D341Med (cell line): ENCODE results near the gene ATAD5.
"Not testable (repeated sequence)": the region's sequence is repeated elsewhere in the genome, so short reads cannot be mapped to it uniquely, and the experiment has no call there.

ENCODE experiments used
- DNase-seq: peaks from one replicate; pipeline ENCODE4 v3.0.0; 2012; ENCODE audit warnings: low spot score

ATAD5 gene

GRCh38 chr17:30910151-30910550 lies 78.4 kb downstream of the ATAD5 start:
- DNase-seq: not testable (repeated sequence)

DNA sequence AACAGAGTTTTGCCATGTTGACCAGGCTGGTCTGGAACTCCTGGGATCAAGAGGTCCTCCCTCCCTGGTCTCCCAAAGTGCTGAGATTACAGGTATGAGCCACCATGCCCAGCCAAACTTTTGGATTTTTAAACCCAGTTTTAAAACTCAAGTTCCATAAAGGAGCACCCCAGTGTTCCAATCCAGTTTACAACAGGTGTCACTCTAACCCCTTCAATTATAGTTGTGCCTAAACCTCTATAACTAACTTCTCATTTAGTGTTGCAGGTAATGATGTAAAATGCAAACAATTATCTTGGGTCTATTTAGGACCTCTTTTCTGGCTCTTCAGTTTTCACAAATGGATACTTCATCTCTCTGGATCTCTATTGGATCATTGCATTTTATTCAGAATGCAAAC lies 82.2 kb downstream of the ATAD5 start:
- no peak for DNase-seq

- DNase-seq: no peak
These were observed 84.3 kb downstream of the ATAD5 start for GRCh38 chr17:30915833-30916611.

DNA sequence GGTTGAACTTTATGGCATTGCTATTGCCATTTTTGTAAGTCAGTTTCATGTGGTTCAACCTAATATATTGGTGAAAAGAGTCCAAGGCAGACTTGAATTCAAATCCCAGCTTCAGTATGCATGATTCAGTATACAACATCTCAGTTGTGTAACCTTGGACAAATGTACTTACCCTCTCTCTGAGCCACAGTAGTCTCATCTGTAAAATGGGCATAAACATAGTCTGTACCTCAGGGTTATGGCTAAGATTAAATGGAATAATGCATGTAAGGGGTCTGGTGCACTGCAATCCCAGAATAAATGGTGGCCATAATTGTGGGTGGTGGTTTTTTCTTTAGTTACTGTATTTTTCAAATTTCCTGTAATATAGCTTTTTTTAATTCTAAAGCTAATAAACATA lies 85.3 kb downstream of the ATAD5 start:
- DNase-seq: no peak

DNA sequence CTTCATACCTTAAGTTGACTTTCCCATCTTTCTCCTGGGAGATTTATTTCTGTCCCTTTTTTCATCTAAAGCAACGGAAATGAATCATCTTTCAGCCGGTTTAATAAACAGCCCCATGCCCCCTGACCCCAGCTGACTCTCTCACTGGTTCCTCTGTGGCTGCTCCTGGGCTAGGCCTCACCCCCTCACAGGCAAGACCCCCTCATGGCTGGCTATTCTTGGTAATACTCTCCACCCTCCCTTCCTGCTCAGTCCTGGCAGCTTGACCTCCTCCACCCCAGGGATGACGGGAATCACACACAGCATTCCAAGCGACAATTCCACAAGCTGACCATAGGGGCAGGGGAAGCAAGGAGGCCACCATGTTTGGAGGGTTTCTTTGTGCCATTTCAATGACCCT lies 88.5 kb downstream of the ATAD5 start:
- DNase-seq: peak; percentile 31

DNA sequence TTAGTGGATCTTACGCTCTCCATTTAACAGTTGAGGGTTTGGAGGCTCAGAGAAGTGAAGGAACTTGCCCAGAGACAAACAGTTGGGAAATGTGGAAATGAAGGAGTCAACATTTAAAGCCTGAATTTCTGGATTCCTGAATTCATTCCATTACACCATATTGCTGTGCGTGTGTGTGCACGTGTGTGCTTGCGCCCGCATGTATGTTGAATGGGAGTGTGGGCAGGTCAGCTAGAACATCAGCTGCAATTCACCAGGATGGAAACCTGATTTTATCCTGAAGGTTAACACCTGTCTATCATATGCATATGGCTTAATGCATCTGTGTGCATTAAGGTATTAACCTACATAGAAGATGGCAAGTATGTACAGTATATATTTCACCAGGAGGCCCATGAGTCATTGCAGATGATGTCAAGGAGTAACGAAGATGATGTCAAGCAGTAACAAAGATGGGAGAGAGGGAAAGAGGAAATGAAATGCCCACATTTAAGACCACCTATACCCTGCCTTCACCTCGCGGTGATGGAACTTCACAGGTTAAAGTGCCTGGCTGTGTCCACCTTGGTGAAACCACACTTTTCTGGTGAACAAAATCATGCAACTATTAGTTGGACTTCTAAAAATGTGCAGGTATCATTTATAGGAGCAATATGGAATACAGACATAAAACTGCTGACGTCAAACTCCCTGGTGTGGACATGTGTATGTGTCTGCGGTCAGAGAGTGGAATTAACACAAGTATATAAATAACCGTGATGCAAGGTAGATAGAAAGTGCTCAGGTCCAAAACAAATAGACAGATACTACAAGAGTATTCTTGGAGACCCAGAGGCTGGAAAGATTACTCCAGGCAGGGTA lies 89.1 kb downstream of the ATAD5 start:
- DNase-seq: no peak

DNA sequence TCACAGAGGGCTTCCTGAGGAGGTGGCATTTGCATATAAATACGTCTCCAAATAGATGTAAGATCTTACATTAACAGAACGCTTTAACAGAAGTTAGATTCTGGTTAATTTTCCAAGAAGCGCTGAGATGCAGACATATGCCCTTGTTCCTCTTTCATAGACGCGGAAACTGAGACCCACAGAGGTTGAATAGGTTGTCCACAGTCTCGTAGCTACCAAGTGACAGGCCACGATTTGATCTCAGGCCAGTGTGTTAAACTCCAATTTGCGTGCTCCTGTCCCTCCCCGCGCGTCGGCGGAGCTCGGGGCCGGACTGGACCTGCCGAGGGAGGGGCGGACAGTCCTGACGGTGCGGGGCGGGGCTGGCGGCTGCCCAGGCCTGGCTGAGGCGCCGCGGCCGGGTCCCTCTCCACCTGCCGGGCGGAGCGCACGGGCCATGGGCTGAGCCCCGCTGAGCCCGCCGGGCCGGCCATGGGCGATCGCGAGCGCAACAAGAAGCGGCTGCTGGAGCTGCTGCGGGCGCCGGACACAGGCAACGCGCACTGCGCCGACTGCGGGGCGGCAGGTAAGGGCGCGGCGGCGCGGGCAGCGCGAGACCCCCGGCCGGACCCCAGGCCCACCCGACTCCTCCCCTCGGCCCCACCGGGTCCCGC lies 89.9 kb downstream of the ATAD5 start, which contains the start of gene ADAP2:
Gene ADAP2 (plus strand): TSS at position 402 of the 653 bp plus-strand sequence. CDS start 70 bp downstream, at position 472.
- peak; percentile 77 for DNase-seq

DNA sequence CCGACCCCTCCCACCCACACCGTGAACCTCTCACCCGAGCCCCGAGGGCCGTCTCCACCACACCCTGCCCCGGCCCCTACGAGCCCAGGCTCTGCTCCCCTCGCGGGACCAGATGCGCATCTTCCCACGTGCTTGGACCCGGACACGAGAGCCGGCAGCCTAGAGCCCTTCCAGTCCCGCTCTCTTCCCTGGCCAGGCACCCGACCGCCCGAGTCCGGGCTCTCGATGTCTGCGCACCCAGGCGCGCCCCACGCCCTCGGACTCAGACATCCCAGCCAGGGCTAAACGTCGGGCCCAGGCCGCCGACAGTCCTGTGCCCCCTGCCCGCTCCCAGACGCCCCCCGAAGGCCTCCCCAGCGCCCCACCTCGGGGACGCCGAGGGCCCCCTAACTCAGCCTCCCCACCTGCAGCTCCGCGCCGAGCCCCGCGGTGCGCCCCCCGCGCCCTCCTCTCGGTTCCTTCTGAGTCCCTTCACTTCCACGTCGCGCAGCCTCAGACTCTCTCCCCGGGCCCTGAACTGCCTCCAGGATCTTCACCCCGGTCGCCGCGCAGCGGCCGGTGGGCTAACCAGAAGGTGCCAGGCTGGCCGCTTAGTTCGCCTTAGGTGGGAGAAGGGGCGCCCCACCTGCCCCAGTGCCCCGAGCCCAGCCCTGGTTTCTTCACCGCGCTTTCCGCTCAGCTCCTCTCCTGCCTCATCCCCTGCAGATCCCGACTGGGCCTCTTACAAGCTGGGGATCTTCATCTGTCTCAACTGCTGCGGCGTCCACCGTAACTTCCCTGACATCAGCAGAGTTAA lies 90.7 kb downstream of the ATAD5 start:
- peak; percentile 74 for DNase-seq

- peak; percentile 43 for DNase-seq
These were observed 92.6 kb downstream of the ATAD5 start for GRCh38 chr17:30924341-30924740.

GRCh38 chr17:30926516-30926915 lies 94.8 kb downstream of the ATAD5 start:
- DNase-seq: no peak

DNA sequence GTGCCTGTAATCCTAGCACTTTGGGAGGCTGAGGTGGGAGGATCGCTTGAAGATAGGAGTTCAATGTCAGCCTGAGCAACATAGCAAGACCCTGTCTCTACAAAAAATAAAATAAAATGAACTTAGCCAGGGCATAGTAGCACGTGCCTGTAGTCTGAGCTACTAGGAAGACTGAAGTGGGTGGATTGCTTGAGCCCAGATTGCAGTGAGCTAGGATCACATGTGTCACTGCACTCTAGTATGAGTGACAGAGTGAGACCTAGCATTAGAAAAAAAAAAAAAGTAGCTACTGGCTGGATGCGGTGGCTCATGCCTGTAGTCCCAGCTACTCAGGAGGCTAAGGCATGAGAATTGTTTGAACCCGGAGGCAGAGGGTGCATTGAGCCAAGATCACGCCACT lies 96.0 kb downstream of the ATAD5 start:
- DNase-seq: no peak

GRCh38 chr17:30928584-30928983 lies 96.8 kb downstream of the ATAD5 start:
- DNase-seq: peak; percentile 38

DNA sequence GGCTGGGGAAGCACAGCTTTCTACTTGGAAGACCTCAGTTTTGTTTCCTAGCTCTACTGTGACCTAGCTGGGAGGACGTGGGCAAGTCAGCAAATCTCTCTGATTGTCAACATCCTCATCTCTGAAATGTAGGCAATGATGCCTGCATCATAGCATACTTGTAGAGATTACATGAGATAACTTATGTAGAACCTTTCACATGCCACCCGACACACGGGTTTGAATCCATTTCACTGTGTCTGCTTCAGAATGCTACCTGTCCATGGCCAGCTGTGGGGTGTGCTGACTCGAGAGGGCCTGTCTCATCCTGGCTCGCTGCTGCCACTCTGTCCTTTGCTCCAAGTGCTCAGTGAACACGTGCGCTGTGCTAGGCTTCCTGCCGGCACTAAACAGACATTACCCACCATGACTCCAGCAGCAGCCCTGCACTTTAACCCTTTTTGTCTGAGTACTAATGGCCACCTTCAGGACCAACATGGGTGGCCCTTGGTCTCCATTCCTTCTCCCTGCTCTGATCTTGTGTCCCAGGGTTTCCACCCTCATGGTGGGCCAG lies 97.4 kb downstream of the ATAD5 start:
- peak; percentile 37 for DNase-seq

DNA sequence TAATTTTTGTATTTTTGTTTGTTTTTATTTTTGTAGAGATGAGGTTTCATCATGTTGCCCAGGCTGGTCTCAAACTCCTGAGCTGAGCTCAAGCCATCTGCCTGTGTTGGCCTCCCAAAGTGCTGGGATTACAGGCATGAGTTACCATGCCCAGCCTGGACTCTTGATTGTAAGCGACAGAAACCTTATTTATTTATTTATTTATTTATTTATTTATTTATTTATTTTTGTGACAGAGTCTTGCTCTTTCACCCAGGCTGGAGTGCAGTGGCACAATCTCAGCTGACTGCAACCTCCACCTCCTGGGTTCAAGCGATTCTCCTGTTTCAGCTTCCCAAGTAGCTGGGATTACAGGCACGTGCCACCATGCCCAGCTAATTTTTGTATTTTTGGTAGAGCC lies 98.1 kb downstream of the ATAD5 start:
- not testable (repeated sequence) for DNase-seq

DNA sequence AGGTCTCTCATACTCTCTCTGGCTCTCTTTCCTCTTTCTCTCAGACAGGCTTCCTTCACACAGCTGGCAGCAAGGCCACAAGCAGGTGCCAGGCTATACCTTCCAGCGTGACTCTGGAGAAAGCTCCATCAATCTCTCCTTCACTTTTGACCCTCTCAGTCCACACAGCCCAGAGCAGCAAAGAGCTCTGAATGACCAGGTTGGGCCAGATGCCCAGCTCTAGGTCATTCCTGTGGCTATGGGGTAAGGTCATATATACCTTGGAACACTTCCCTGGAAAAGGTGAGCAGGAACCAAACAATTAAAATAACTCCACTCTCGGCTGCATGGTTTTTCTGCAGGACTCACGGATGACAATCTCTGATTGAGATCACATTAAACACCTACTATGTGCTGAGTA lies 98.7 kb downstream of the ATAD5 start:
- peak; percentile 27 for DNase-seq

GRCh38 chr17:30931582-30931981 lies 99.8 kb downstream of the ATAD5 start:
- not testable (repeated sequence) for DNase-seq

- no peak for DNase-seq
These were observed 102.2 kb downstream of the ATAD5 start for GRCh38 chr17:30933966-30934365.

DNA sequence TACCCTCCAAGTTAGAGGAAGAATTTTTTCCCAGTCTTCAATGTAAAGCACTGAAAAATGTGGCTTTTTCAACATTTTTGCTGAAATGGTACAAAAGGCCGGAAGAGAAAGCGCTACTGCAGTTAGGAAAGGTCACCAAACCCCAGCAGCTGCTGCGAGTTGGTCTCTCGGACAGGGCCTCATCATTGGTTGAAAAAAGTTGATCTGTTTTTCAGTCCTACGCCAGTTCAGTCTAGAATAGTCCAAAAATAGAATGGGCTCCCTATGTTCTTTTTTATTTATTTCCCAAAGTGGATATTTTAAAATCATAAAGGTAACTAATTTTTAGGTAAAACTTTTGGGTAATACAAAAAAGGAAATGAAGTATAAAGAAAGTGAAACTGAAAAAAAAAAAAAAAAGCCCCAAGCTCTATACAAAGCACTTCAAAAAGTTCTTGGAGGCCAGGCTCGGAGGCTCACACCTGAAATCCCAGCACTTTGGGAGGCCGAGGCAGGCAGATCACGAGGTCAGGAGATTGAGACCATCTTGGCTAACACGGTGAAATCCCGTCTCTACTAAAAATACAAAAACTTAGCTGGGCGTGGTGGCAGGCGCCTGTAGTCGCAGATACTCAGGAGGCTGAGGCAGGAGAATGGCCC lies 107.4 kb downstream of the ATAD5 start:
- no peak for DNase-seq

- no peak for DNase-seq
These were observed 110.7 kb downstream of the ATAD5 start for GRCh38 chr17:30942308-30943079.
